Stimulated activated CD8-positive, alpha-beta memory T cell treated with anti-CD3 and anti-CD28 coated beads, Interleukin-12 subunit alpha, Interleukin-12 subunit beta, amount 100 ng/mL, for 1 hour (primary cell): ENCODE measurements around the gene CIC.
"Not testable (repeated sequence)": the region's sequence is repeated elsewhere in the genome, so short reads cannot be mapped to it uniquely, and the experiment has no call there.

ENCODE experiments used
- DNase-seq: peaks from one replicate; pipeline ENCODE4 v3.0.0-alpha.2; 2020; ENCODE audit warnings: low read depth

The CIC gene

DNA sequence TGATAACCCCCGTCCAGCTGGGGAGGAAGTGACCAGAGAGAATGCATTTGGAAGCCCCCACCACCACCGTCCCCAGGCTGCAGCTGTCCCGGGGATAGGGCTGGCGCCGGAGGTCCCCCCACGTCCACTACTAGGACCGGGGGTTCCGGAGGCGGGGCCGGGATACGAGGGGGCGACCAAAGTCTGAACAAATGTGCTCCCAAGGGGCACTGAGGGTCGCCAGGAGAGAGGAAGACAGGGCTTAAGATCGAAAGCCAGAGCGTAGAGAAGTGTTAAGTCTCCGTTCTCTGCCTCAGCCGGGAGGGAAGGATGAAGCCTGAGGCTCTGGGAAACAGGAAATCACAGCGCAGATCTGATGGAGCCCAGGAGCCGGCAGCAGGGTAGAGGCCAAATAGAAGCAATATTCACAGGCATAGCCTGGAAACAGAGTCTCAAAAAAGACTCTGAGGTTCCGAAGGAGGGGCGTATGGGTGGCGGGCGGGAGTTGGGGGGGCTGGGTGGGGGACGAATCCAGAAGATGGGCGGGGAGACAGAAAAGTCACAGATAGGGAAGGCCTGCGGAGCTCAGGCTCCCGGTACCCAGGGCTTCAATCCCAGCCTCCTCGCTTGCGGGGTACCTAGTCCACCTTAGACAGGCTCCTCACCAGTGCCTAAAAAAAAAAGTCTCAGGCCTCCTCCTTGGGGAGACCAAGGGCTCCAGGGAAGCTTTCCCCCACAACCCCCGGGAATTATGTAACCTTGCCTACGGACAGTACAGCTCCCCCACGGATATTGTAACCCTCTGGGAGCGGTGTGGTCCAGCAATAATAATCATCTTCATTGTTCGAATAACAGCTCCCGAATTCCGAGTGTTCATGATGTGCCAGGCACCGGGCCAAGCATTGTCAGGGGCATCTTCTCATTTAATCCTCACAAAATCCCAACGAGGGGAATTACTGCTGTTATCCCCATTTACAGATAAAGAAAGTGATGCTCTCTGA is 13.0 kb upstream of the CIC start:
- DNase-seq, result no peak

DNA sequence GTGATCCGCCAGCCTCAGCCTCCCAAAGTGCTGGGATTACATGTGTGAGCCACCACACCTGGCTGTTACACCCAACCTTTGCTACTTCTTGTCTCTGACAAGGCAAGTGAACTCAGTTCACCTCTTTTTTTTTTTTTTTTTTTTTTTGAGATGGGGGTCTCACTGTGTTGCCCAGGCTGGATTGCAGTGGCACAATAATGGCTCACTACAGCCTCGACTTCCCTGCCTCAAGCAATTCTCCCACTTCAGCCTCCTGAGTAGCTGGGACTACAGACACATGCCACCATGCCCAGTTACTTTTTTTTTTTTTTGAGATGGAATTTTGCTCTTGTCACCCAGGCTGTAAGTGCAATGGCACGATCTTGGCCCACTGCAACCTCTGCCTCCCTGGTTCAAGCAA is 11.2 kb upstream of the CIC start:
- DNase-seq, result not testable (repeated sequence)

DNA sequence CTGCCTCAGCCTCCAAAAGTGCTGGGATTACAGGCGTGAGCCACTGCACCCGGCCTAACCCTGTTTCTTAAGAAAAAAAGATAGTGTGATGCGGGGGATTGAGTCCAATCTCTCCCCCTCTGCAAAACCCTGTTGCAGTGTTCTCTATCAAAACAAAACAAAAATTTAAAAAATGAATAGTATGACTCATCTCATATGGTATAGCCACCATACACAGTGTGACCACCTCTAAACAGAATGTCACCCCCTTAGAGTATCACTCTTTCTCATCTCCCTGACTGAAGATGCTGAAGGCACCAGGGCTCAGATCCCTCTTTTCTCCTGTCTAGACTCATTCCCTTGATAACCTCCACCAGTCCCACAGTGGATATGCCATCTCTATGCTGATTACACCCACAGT is 7.3 kb upstream of the CIC start:
- no peak for DNase-seq

DNA sequence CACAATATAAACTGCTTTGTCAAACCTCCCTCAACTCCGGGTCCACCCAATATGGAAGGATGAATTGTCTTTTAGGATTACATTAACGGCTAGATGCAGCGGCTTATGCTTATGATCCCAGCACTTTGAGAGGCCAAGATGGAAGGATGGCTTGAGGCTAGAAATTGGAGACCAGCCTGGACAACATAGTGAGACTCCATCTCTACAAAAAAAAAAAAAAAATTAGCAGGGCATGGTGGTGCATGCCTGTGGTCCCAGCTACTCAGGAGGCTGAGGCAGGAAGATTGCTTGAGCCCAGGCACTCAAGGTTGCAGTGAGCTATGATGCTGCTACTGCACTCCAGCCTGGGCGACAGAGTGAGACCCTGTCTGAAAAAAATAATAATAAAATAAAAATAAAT is 2.9 kb upstream of the CIC start:
- DNase-seq, result not testable (repeated sequence)

DNA sequence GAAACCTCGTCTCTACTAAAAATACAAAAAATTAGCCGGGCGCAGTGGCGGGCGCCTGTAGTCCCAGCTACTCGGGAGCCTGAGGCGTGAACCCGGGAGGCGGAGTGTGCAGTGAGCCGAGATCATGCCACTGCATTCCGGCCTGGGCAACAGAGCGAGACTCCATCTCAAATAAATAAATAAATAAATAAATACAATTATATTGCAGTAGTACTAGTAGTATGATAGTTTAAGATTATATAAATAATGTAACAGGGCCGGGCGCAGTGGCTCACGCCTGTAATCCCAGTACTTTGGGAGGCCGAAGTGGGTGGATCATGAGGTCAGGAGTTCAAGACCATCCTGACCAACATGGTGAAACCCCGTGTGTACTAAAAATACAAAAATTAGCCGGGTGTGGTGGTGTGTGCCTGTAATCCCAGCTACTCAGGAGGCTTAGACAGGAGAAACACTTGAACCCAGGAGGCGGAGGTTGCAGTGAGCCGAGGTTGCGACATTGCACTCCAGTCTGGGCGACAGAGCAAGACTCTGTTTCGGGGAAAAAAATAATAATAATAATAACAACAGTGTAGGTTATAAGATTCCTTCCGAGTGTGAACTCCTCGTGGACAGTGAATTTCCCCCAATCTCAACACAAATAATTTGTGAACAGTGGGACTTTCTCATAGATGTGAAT is 2.0 kb upstream of the CIC start:
- not testable (repeated sequence) for DNase-seq

DNA sequence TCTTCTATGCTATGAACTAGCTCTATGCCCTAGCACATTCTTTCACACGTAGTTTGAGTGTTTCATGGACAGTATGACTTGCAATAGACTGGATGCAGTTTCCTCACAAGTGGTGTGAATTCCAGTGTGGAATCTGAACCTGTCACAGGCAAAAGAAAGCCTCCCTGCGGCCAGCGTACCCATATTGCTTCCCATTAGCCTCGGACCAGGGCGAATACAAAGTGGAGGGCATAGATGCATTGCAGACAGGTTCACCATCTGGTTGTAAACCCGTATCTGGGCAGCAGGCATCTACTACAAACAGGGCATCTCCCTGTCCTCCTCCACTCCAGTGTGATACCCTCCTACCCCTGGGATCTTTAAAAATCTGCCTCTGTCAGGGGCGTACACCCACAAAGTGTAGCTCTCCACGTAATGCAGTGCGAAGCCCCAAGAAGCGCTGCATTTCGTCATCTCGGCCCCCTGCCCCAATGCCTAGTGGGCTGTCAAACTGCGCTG is 1.4 kb upstream of the CIC start:
- DNase-seq, result no peak

DNA sequence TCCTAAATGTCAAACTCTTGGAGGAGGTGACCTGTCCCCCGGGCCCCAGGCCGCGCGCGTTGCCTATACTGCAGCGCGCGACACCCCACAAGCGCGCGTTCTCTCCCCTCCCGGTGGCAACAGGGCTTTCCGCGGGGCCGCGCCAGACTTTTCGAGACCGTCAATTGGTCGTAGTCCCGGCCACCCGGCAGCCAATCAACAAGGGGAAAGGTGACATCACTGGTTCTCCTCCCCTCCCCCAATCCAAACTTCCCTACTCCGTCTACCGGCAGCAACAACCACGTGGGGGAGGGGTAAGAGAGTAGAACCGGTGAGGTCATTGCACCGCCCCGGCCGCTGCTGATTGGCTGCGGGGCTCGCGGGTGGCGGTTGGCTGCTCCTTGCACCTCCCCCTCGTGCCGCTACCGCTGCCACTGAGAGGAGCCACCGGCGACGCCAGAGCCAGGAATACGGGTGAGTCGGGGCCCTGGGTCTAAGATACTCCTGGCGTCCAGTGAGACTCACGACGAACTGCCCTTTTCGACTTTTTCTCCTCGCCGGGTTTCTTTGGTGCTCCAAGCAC is 829 bp upstream of the CIC start:
- DNase-seq, result peak; percentile 97

DNA sequence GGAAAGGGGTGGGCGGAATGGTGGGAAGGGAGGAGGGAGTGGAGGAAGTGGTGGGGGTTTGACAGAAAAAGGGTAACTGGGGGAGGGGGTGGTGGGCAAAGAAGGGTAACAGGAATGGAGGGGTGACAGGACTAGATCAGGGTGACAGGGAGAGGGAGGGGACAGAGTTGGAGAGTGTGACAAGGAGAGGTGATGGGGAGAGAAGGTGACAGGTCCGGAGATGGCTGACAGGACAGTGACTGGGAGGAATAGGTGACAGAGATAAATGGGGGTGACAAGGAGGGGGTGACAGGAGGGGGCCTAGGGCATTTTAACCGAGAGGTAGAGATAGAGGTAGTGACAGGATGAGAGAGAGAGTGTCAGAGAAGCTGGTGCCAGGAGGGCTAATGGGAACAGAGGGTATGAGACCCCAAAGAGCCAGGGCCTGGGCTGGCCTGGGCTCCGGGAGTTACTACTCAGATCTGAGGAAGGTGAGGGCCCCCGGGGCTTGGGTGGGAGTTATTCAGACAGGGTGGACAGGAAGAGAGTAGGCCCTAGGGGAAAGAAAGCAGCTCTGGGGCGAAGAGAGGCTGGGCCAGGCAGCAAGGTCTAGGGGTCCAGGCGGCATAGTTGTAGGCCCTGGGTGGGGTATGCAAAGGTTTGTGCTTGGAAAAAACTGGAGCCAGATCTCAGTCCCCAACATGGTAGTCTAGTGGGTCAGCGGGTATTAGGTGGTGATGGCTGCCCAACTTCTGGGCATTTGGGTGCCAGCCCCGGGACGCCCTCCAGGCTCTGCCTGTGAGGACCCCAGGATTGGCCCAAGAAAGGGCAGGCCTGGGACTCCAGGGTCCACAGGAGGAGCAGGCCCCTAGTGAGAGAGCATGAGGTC is 660 bp downstream of the CIC start:
- no peak for DNase-seq

DNA sequence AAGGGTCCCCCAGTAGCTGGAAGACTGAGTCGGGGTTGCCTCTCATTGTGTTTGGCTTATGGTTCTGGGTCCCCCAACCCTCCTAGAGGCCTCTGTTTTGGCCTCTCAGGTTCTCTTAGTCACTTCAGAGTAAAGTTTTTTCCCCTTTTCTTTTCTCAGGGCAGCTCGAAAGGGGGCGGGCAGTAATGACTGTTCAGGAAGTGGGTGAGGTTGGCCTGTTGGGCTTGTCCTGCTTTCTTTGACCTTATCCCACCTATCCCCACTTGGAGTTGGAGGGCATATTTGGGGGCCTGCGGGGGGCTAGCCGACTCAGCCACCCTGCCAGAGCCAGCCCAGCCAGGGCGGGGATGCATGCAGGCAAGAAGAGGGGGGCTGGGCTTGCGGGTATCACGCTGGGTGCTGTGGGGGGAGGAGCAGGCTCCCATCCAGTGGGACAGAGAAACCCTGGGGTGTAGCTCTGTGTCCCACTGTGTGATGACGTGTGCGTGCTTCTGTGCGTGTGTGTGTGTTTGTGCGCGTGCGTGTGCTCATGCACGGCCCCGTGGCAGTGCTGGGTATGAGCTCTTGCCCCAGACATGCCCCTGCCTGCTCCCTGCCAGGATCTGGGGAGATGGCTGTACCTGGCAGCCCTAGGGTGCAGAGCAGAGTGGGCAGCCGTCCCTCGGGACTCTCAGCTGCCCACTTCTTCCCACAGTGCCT is 1.4 kb downstream of the CIC start:
- peak; percentile 25 for DNase-seq

DNA sequence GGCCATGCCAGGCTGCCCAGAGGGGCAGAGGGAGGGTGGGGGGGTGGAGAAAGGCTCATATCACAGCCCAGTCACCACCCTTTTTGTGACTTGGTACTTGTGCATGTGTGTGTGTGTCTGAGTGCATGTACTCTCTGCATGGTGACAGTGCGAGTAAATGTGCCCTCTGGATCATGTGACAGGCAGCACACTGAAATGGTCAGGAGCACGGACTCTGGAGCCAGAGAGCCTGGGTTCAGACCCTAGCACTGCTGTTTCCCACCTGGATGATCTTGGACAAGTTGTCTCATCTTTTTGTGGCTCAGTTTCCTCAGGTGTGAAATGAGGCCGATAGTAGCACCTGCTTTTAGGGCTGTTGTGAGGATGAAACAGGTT is 2.0 kb downstream of the CIC start:
- DNase-seq, result no peak

DNA sequence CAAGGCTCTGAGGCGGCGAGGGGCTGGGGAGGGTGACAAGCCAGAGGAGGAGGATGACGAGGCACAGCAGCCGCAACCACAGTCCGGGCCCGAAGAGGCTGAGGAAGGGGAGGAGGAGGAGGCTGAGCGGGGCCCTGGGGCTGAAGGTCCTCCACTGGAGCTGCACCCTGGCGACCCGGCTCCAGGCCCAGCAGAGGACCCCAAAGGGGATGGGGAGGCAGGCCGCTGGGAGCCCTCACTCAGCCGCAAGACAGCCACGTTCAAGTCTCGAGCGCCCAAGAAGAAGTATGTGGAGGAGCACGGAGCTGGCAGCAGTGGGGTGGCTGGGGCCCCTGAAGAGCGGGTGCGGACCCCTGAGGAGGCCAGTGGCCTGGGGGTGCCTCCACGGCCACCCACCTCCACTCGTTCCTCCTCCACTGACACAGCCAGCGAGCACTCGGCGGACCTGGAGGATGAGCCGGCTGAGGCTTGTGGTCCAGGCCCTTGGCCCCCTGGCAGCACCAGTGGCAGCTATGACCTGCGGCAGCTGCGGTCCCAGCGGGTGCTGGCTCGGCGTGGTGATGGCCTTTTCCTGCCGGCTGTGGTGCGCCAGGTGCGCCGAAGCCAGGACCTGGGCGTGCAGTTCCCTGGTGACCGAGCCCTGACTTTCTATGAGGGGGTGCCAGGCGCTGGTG is 2.9 kb downstream of the CIC start:
- DNase-seq, result no peak

DNA sequence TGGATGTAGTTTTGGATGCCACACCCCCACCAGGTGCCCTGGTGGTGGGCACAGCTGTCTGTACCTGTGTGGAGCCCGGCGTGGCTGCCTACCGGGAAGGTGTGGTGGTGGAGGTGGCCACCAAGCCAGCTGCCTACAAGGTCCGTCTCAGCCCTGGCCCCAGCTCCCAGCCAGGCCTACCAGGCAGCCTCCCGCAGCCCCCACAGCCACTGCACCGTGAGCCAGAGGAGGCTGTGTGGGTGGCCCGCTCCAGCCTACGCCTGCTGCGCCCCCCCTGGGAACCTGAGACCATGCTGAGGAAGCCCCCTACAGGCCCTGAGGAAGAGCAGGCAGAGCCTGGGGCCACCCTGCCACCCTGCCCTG is 3.5 kb downstream of the CIC start:
- DNase-seq, result no peak

DNA sequence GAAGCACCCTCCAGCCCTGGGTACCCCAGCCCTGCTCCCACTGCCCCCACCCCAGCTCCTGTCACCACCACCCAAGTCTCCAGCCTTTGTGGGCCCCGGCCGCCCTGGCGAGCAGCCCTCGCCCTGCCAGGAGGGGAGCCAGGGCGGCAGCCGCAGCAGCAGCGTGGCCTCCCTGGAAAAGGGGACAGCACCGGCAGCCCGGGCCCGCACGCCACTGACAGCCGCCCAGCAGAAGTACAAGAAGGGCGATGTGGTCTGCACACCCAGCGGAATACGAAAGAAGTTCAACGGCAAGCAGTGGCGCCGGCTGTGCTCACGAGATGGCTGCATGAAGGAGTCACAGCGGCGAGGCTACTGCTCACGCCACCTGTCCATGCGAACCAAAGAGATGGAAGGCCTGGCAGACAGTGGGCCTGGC is 3.9 kb downstream of the CIC start:
- no peak for DNase-seq

DNA sequence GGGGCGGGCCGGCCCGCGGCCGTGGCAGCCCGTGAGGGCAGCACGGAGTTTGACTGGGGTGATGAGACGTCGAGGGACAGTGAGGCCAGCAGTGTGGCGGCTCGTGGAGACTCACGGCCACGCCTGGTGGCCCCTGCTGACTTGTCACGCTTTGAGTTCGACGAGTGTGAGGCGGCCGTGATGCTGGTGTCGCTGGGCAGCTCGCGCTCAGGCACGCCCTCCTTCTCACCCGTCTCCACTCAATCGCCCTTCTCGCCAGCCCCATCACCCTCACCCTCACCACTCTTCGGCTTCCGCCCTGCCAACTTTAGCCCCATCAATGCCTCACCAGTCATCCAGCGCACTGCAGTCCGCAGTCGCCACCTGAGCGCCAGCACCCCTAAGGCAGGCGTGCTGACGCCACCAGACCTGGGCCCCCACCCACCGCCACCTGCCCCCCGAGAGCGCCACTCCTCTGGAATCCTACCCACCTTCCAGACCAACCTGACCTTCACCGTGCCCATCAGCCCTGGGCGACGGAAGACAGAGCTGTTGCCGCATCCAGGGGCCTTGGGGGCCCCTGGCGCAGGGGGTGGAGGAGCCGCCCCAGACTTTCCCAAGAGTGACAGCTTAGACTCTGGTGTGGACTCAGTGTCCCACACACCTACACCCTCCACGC is 4.5 kb downstream of the CIC start:
- DNase-seq, result no peak

DNA sequence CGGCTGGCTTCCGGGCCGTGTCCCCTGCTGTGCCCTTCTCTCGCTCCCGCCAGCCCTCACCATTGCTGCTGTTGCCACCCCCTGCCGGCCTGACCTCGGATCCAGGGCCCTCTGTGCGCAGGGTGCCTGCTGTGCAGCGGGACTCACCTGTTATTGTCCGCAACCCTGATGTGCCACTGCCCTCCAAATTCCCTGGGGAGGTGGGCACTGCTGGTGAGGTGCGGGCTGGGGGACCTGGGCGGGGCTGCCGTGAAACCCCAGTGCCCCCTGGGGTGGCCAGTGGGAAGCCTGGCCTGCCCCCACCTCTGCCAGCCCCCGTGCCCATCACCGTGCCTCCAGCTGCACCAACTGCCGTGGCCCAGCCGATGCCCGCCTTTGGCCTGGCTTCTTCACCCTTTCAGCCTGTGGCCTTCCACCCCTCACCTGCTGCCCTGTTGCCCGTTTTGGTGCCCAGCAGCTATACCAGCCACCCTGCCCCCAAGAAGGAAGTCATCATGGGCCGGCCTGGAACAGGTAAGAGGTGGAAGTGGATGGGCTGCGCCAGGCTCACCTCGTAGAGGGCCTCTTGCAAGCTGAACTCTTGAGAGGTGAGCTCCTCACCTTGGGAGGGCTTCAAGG is 5.1 kb downstream of the CIC start:
- DNase-seq, result no peak

DNA sequence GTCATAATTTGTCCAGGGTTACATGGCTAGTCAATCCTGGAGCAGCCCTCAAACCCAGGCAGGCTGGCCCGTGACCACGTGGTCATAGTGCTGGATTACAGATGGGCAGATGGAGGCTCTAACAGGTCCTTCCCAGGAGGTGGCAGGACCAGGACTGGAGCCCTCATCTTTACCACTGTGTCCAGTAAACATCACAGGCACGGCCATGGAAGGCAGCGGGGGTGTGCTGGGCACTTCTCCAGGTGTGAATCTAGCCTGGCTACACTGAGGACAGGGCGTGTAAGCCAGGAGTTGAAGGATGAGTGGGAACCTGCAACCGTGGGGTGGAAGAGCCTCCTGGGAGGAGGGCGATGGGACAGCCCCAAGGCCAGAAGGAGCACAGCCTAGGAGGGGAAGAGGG is 6.1 kb downstream of the CIC start:
- no peak for DNase-seq

DNA sequence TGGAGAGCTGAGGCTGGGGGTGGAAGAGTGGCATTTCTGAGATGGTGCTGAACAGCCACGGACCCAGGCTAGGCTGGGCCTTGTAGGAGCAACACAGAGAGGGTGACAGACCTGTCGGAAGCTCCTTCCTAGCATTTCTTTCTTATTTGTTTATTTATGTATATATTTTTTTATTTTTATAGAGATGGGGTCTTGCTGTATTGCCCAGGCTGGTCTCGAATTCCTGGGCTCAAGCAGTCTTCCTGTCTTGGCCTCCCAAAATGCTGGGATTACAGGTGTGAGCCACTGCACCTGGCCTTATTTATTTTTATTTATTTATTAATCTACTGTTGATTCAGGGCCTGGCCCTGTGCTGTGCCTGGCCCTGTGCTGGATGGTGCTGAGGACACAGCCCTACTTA is 6.5 kb downstream of the CIC start:
- DNase-seq, result no peak

DNA sequence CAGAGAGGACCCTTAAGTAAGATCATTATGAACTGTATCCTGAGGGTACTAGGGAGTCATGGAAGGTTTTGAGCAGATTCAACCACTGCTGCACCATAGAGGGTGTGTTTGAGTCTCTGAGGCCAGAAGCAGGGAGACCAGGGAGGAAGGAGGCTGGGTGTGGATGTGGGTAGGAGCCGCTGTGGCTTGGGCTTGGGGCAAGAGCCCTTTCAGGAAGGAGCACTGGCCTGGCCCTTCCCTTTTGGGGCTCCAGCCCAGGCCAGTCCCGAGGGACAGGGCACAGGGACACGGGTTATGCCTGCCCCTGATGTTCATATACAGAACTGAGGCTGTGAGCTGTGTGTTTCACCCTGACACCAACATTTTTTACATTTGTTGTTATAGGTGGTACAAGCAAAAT is 7.2 kb downstream of the CIC start:
- DNase-seq, result no peak

DNA sequence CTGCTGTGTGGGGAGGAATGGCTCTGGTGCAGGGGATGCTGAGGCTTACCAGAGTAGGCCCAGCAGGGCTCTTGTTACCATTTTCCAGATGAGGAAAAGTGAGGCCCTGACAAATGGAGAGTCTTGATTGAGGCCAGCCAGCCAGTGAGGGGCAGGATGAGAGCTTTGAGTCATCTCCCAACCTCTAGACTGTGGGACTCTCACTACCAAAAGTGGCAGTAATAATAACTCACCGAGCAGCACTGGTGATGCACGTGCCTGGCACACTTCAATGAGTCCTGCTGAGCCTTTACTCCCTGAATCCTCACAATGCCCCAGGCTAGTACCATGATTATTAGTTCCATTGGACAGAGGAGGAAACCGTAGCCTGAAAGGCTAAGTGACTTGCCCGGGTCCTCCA is 7.8 kb downstream of the CIC start:
- DNase-seq, result no peak
